GM12892 (cell line): ENCODE data around the gene VPREB3.

ENCODE experiments used
- POLR2A ChIP-seq: IDR thresholded peaks from 2 replicates; pipeline ENCODE4 v1.6.1; 2011; ENCODE audit warnings: low read depth, low read length, control low read depth
- POLR2AphosphoS5 ChIP-seq: IDR thresholded peaks from 2 replicates; pipeline ENCODE4 v1.6.1; 2011; ENCODE audit warnings: low read depth, low read length, control low read depth
- TAF1 ChIP-seq: IDR thresholded peaks from 2 replicates; pipeline ENCODE4 v1.6.1; 2011; ENCODE audit warnings: low read depth, mild to moderate bottlenecking, control low read depth, low read length, borderline replicate concordance

DNA sequence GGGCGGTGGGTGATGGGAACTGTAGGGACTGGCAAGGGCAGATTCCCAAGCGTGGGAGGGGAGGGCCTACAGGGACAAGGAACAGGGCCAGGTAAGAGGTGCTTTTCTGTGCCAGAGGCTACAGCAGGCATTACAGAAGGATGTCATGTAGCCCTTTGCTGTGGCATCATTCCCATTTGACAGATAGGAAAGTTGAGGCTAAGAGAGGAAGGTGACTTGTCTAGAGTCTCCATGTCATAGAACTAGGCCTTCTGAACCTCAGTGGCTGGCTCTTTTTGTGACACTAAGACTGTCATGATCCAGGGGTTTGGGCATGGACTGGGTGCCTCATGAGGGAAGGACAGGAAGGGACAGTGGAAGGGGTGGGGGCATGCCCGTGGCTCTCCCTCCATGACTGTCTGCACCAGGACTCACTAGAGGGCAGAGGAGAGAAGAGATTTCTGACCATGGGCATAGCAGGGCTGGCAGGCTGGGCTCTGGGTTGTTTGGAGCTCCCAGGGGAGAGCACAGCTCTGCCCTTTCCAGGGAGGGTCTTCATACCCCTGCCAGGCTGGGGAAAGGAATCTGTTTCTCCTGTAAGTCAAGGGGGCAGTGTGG, 21.7 kb upstream of the VPREB3 start:
- TF ChIP-seq POLR2AphosphoS5 = no peak
- no peak for TF ChIP-seq POLR2A
- TF ChIP-seq TAF1 = no peak
